Measurements from ENCODE around the gene RPTOR.
"Not testable (repeated sequence)": the region's sequence is repeated elsewhere in the genome, so short reads cannot be mapped to it uniquely, and the experiment has no call there.

RPTOR gene

GRCh38 chr17:80687839-80688238 lies 143.2 kb downstream of the RPTOR start:
- peaks cover 1 to 7% of the 10 kb centered on the region in 2 donors for H3K9me3 Mint-ChIP-seq
- DNase-seq (no peak), ATAC-seq (replicated peaks) (no peak)
- H3K36me3 Mint-ChIP-seq = peaks cover 31 to 53% of the 10 kb centered on the region in 2 donors
- H3K4me3 Mint-ChIP-seq = no peak overlapping the region
- peaks cover 19 to 24% of the 10 kb centered on the region in 2 donors for H3K4me1 Mint-ChIP-seq
- H3K27me3 Mint-ChIP-seq = no peaks in the 10 kb centered on the region
- H3K27ac Mint-ChIP-seq = no peak overlapping the region

GRCh38 chr17:80689129-80689619 lies 144.5 kb downstream of the RPTOR start:
- H3K36me3 Mint-ChIP-seq = peaks cover 28 to 43% of the 10 kb centered on the region in 2 donors
- ATAC-seq (replicated peaks) (no peak), DNase-seq (no peak)
- no peak overlapping the region for H3K4me3 Mint-ChIP-seq
- peaks cover 1 to 7% of the 10 kb centered on the region in 2 donors for H3K9me3 Mint-ChIP-seq
- peaks cover 21 to 24% of the 10 kb centered on the region in 2 donors for H3K4me1 Mint-ChIP-seq
- H3K27me3 Mint-ChIP-seq = no peaks in the 10 kb centered on the region
- H3K27ac Mint-ChIP-seq = peak overlapping the region; percentile 20

GRCh38 chr17:80691784-80692183 lies 147.1 kb downstream of the RPTOR start:
- H3K4me3 Mint-ChIP-seq = no peak overlapping the region
- peaks cover 23 to 34% of the 10 kb centered on the region in 2 donors for H3K4me1 Mint-ChIP-seq
- no peaks in the 10 kb centered on the region for H3K27me3 Mint-ChIP-seq
- no peak overlapping the region for H3K27ac Mint-ChIP-seq
- H3K36me3 Mint-ChIP-seq = peaks cover 20 to 30% of the 10 kb centered on the region in 2 donors
- H3K9me3 Mint-ChIP-seq = peaks cover 1 to 7% of the 10 kb centered on the region in 2 donors
- DNase-seq = no peak
- ATAC-seq (replicated peaks) = no peak

- no peak for ATAC-seq (replicated peaks)
- no peak for DNase-seq
- peaks cover 30 to 41% of the 10 kb centered on the region in 2 donors for H3K4me1 Mint-ChIP-seq
- H3K27me3 Mint-ChIP-seq = no peaks in the 10 kb centered on the region
- H3K36me3 Mint-ChIP-seq = peaks cover 17 to 19% of the 10 kb centered on the region in 2 donors
- no peak overlapping the region for H3K27ac Mint-ChIP-seq
- peaks cover 1 to 3% of the 10 kb centered on the region in 2 donors for H3K9me3 Mint-ChIP-seq
- H3K4me3 Mint-ChIP-seq = no peak overlapping the region
These were observed 148.4 kb downstream of the RPTOR start for GRCh38 chr17:80692931-80693467.

GRCh38 chr17:80693511-80693910 lies 148.9 kb downstream of the RPTOR start:
- no peak overlapping the region for H3K27ac Mint-ChIP-seq
- H3K36me3 Mint-ChIP-seq = peaks cover 13 to 15% of the 10 kb centered on the region in 2 donors
- H3K9me3 Mint-ChIP-seq = no peaks in the 10 kb centered on the region
- H3K27me3 Mint-ChIP-seq = no peaks in the 10 kb centered on the region
- ATAC-seq (replicated peaks) (no peak), DNase-seq (no peak)
- H3K4me3 Mint-ChIP-seq = no peak overlapping the region
- H3K4me1 Mint-ChIP-seq = peaks cover 29 to 46% of the 10 kb centered on the region in 2 donors

GRCh38 chr17:80694085-80694991 lies 149.7 kb downstream of the RPTOR start:
- ATAC-seq (replicated peaks) (no peak), DNase-seq (no peak)
- Mint-ChIP-seq H3K4me3 (no peak overlapping the region), H3K9me3 (no peaks in the 10 kb centered on the region), H3K4me1 (peaks cover 32 to 53% of the 10 kb centered on the region in 2 donors), H3K27me3 (no peaks in the 10 kb centered on the region), H3K36me3 (peaks cover 13 to 15% of the 10 kb centered on the region in 2 donors), H3K27ac (no peak overlapping the region)

- Mint-ChIP-seq H3K9me3 (peaks cover 4 to 6% of the 10 kb centered on the region in 2 donors), H3K36me3 (peaks cover 15 to 21% of the 10 kb centered on the region in 2 donors), H3K4me3 (no peak overlapping the region), H3K27me3 (no peaks in the 10 kb centered on the region), H3K27ac (no peak overlapping the region), H3K4me1 (peaks cover 37 to 56% of the 10 kb centered on the region in 2 donors)
- ATAC-seq (replicated peaks) (no peak), DNase-seq (no peak)
These were observed 150.6 kb downstream of the RPTOR start for GRCh38 chr17:80694992-80695912.

GRCh38 chr17:80695979-80696378 lies 151.3 kb downstream of the RPTOR start:
- Mint-ChIP-seq H3K4me1 (peaks cover 38 to 53% of the 10 kb centered on the region in 2 donors), H3K4me3 (no peak overlapping the region), H3K27ac (no peak overlapping the region), H3K9me3 (peaks cover 8 to 11% of the 10 kb centered on the region in 2 donors), H3K36me3 (peaks cover 14 to 21% of the 10 kb centered on the region in 2 donors), H3K27me3 (no peaks in the 10 kb centered on the region)
- ATAC-seq (replicated peaks) (no peak), DNase-seq (no peak)

- ATAC-seq (replicated peaks) (no peak), DNase-seq (no peak)
- Mint-ChIP-seq H3K4me1 (peaks cover 34 to 52% of the 10 kb centered on the region in 2 donors), H3K4me3 (no peak overlapping the region), H3K9me3 (peaks cover 8 to 11% of the 10 kb centered on the region in 2 donors), H3K36me3 (peaks cover 10 to 17% of the 10 kb centered on the region in 2 donors), H3K27ac (no peak overlapping the region), H3K27me3 (no peaks in the 10 kb centered on the region)
These were observed 151.8 kb downstream of the RPTOR start for GRCh38 chr17:80696456-80696855.

- H3K4me3 Mint-ChIP-seq = no peak overlapping the region
- ATAC-seq (replicated peaks) = no peak
- peaks cover 8 to 11% of the 10 kb centered on the region in 2 donors for H3K9me3 Mint-ChIP-seq
- H3K36me3 Mint-ChIP-seq = peaks cover 11 to 15% of the 10 kb centered on the region in 2 donors
- peaks cover 35 to 56% of the 10 kb centered on the region in 2 donors for H3K4me1 Mint-ChIP-seq
- no peak for DNase-seq
- no peaks in the 10 kb centered on the region for H3K27me3 Mint-ChIP-seq
- no peak overlapping the region for H3K27ac Mint-ChIP-seq
These were observed 152.3 kb downstream of the RPTOR start for GRCh38 chr17:80696964-80697363.

- Mint-ChIP-seq H3K4me3 (no peak overlapping the region), H3K36me3 (peaks cover 12 to 19% of the 10 kb centered on the region in 2 donors), H3K27me3 (no peaks in the 10 kb centered on the region), H3K27ac (no peak overlapping the region), H3K9me3 (peaks cover 11 to 12% of the 10 kb centered on the region in 2 donors), H3K4me1 (peaks cover 44 to 70% of the 10 kb centered on the region in 2 donors)
- no peak for DNase-seq
- no peak for ATAC-seq (replicated peaks)
These were observed 153.7 kb downstream of the RPTOR start for GRCh38 chr17:80698297-80698696.

- peaks cover 13 to 22% of the 10 kb centered on the region in 2 donors for H3K36me3 Mint-ChIP-seq
- H3K4me1 Mint-ChIP-seq = peaks cover 51 to 79% of the 10 kb centered on the region in 2 donors
- DNase-seq; H3K27me3 Mint-ChIP-seq; H3K4me3 Mint-ChIP-seq; ATAC-seq (replicated peaks): not testable (repeated sequence)
- H3K27ac Mint-ChIP-seq = peak overlapping the region; percentile 38
- H3K9me3 Mint-ChIP-seq = peaks cover 11 to 12% of the 10 kb centered on the region in 2 donors
These were observed 154.6 kb downstream of the RPTOR start for GRCh38 chr17:80699205-80699604.

- Mint-ChIP-seq H3K27ac (no peak overlapping the region), H3K36me3 (peaks cover 16 to 36% of the 10 kb centered on the region in 2 donors), H3K4me3 (no peak overlapping the region), H3K27me3 (no peaks in the 10 kb centered on the region), H3K9me3 (peaks cover 11 to 12% of the 10 kb centered on the region in 2 donors), H3K4me1 (peaks cover 60 to 80% of the 10 kb centered on the region in 2 donors)
- no peak for ATAC-seq (replicated peaks)
- DNase-seq = no peak
These were observed 157.1 kb downstream of the RPTOR start for GRCh38 chr17:80701730-80702129.

Data from stimulated activated naive B cell treated with anti-CD40 and anti-IgM and Interleukin-4, amounts not matched to agents 10 μg/mL and 1 μg/mL and 100 μg/mL, for 72 hours (primary cell).